A673 (cell line): ENCODE data around the gene KIAA1614. TPM values are rescaled to one million over a fixed set of nuclear protein-coding genes. Genes with fewer than 3 reads are reported as not detected.

Experiments
- BruUV-seq: library from RNA; stranded (reverse); fragments of 400-500 nt; replicated peaks from 2 replicates; lab custom pipeline; 2021; lab: Mats Ljungman, UMichigan
- CTCF ChIA-PET: fragments of 300-600 bp; sonication (Branson Sonifier 250); formaldehyde crosslinking; loops from one replicate; lab custom pipeline; 2022; ENCODE audit warnings: antibody characterized with exemption; lab: Charles Lee
- POLR2A ChIA-PET: fragments of 300-600 bp; sonication (Branson Sonifier 250); formaldehyde crosslinking; loops from one replicate; lab custom pipeline; 2022; ENCODE audit warnings: antibody characterized with exemption; ENCODE audit not compliant: low non-redundant PET; lab: Charles Lee
- DNase-seq: peaks from one replicate; pipeline ENCODE4 v3.0.0-alpha.2; 2015; ENCODE audit warnings: low spot score
- H3K27ac ChIP-seq: fragments of 200-600 bp; sonication (generic); 2 replicates; pipeline ENCODE4 v1.5.1; 2016; ENCODE audit warnings: mixed run types, low read depth, mild to moderate bottlenecking, mixed read lengths, antibody characterized with exemption, low read length; ENCODE audit not compliant: poor library complexity, severe bottlenecking
- H3K27me3 ChIP-seq: fragments of 200-600 bp; sonication (generic); replicated peaks from 2 replicates; pipeline ENCODE4 v1.6.1; 2017; ENCODE audit warnings: mixed run types, low read depth, mild to moderate bottlenecking, mixed read lengths, antibody characterized with exemption, low read length; ENCODE audit not compliant: insufficient read depth, poor library complexity
- H3K36me3 ChIP-seq: fragments of 200-600 bp; sonication (generic); 2 replicates; pipeline ENCODE4 v1.6.1; 2016; ENCODE audit warnings: mixed run types, mild to moderate bottlenecking, mixed read lengths, antibody characterized with exemption, low read length; ENCODE audit not compliant: insufficient read depth, poor library complexity, severe bottlenecking
- H3K4me1 ChIP-seq: fragments of 200-600 bp; sonication (generic); 2 replicates; pipeline ENCODE4 v1.6.1; 2017; ENCODE audit warnings: mixed run types, mild to moderate bottlenecking, mixed read lengths, antibody characterized with exemption, low read length; ENCODE audit not compliant: insufficient read depth, poor library complexity, severe bottlenecking
- H3K4me3 ChIP-seq: fragments of 200-600 bp; sonication (generic); 2 replicates; pipeline ENCODE4 v1.5.1; 2016; ENCODE audit warnings: low read depth, mixed run types, mild to moderate bottlenecking, mixed read lengths, low read length; ENCODE audit not compliant: poor library complexity, severe bottlenecking
- H3K9me3 ChIP-seq: fragments of 200-600 bp; sonication (generic); 2 replicates; pipeline ENCODE4 v1.6.1; 2016; ENCODE audit warnings: mixed run types, low read depth, mild to moderate bottlenecking, mixed read lengths, antibody characterized with exemption, low read length; ENCODE audit not compliant: poor library complexity, severe bottlenecking
- CTCF ChIP-seq: fragments of 300-800, 200-600 bp; sonication (generic); conservative IDR thresholded peaks from 2 replicates; pipeline ENCODE4 v1.5.1; 2017; ENCODE audit warnings: low read depth, mild to moderate bottlenecking, antibody characterized with exemption, low read length, moderate library complexity, mixed read lengths
- EZH2 ChIP-seq: fragments of 200-600 bp; sonication (generic); IDR thresholded peaks from 2 replicates; pipeline ENCODE4 v1.6.1; 2017; ENCODE audit warnings: borderline replicate concordance, low read depth, mild to moderate bottlenecking, mixed read lengths, antibody characterized with exemption, low read length; ENCODE audit not compliant: poor library complexity, severe bottlenecking
- intact Hi-C: fragments of 100-400 bp; cut with micrococcal nuclease; formaldehyde crosslinking; loops from one replicate; pipeline ENCODE4 v1.10.0; 2022; ENCODE audit not compliant: unreplicated experiment
- total RNA-seq: library from RNA; stranded (reverse); gene quantifications from 2 replicates; pipeline ENCODE4 v1.2.3, GENCODE V29; 2021

KIAA1614 gene
- total RNA-seq, 1 experiment from 2014 or later = 0.67 TPM

- Histone ChIP-seq H3K4me3 (no peak overlapping the region), H3K27ac (no peak overlapping the region), H3K9me3 (no peaks in the 10 kb centered on the region), H3K27me3 (no peaks in the 10 kb centered on the region), H3K36me3 (no peaks in the 10 kb centered on the region), H3K4me1 (peaks cover 8% of the 10 kb centered on the region)
- TF ChIP-seq EZH2 (no peak), CTCF (no peak)
- ChIA-PET POLR2A (no interaction called here), CTCF (no interaction called here)
- DNase-seq = no peak
- BruUV-seq = no TSS peak
- intact Hi-C loops = no loop called here
These were observed 36.2 kb downstream of the KIAA1614 start for GRCh38 chr1:180948641-180949615.

GRCh38 chr1:180949616-180950000 lies 36.9 kb downstream of the KIAA1614 start:
- intact Hi-C loops = no loop called here
- TF ChIP-seq CTCF (no peak), EZH2 (no peak)
- CTCF ChIA-PET = no interaction called here
- Histone ChIP-seq H3K27ac (no peak overlapping the region), H3K4me1 (peaks cover 12% of the 10 kb centered on the region), H3K4me3 (no peak overlapping the region), H3K9me3 (no peaks in the 10 kb centered on the region), H3K36me3 (no peaks in the 10 kb centered on the region), H3K27me3 (no peaks in the 10 kb centered on the region)
- no TSS peak for BruUV-seq
- no peak for DNase-seq
- POLR2A ChIA-PET = no interaction called here

GRCh38 chr1:180950321-180950720 lies 37.6 kb downstream of the KIAA1614 start:
- TF ChIP-seq CTCF (no peak), EZH2 (no peak)
- intact Hi-C loops = no loop called here
- CTCF ChIA-PET = no interaction called here

More at GRCh38 chr1:180950321-180950720, 37.6 kb downstream of the KIAA1614 start:
- H3K27ac ChIP-seq = no peak overlapping the region
- no peaks in the 10 kb centered on the region for H3K27me3 ChIP-seq
- no TSS peak for BruUV-seq
- no peaks in the 10 kb centered on the region for H3K9me3 ChIP-seq
- DNase-seq = no peak
- no peak overlapping the region for H3K4me3 ChIP-seq
- no peaks in the 10 kb centered on the region for H3K36me3 ChIP-seq
- POLR2A ChIA-PET = no interaction called here
- peaks cover 14% of the 10 kb centered on the region for H3K4me1 ChIP-seq
